DMS53 (cell line): ENCODE measurements around the gene CACNB4.
"Not testable (repeated sequence)": the region's sequence is repeated elsewhere in the genome, so short reads cannot be mapped to it uniquely, and the experiment has no call there.

Experiments
- DNase-seq: peaks from one replicate; lab custom pipeline; 2025; lab: John Stamatoyannopoulos, UW

CACNB4 gene

DNA sequence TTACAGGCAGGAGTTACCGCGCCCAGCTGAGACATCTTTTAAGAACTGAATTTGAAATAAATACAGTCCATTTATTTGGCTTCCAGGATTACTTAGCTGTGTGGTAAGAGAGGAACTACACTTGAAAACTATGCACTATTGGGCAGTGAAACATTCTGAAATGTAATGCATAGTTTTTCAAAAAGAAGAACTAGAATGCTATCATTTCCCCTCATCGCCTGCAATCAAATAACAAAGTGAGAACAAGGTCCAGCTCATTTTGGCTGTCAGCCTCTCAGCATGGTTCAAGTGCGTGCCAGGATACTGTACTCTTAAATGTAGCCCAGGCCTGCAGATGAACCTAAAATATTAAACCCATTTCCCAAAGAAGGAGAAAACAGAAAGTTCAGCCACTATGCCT lies 194.0 kb downstream of the CACNB4 start:
- DNase-seq: no peak

DNA sequence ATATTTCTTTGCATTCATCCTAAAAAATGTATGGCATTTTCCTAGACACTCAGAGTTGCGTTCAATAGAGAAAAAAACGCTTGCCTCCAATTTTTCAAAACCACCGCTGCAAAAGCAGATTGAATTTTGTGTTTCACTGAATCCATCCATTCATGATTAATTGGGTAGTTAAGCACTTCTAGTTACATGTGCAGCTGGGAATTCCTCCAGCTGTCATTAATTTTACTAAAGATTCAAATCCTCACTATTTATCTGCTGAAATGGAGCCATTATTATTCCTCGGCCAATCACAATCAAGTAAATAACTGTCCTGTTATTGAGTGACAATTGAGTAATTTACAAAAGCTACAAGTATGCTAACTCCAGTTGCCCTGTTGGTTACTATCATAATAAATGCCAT lies 194.8 kb downstream of the CACNB4 start:
- DNase-seq: no peak

DNA sequence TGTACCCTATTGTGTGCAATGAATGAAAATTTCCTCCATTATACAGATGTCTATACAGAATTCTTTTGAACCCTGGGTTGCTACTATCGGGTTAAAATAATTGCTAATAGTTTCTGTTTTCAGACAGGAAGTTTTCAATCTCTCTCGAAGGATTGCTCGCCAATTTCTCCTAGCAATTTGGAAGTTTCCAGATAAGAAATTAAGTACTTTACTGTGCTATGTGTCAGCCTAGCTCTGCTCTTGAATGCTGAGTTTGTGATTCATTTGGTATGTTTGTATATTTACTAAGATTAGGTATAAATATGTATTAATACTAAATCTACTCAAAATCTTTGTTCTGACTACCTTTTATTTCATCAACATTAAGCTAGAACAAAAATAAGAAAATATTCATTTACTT lies 196.0 kb downstream of the CACNB4 start:
- DNase-seq: no peak

DNA sequence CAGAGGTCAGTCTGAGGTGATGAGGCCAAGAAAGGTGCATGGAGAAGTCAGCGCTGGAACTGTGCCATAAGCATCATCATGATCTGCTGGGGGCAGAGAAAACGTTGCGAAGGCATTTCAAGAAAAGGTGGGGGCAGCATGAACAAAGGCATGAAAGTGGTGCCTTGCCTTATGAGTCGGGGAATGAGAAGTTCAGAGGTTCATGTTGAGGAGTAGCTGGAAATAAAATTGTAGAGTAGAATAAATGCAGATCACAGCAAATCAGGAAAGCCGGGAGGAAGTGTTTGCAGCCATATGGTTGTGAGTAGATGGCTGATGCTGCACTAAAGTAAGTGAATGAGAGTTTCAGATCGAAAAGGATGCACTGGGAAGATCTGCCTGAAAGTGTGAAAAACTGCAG lies 198.5 kb downstream of the CACNB4 start:
- DNase-seq: no peak

DNA sequence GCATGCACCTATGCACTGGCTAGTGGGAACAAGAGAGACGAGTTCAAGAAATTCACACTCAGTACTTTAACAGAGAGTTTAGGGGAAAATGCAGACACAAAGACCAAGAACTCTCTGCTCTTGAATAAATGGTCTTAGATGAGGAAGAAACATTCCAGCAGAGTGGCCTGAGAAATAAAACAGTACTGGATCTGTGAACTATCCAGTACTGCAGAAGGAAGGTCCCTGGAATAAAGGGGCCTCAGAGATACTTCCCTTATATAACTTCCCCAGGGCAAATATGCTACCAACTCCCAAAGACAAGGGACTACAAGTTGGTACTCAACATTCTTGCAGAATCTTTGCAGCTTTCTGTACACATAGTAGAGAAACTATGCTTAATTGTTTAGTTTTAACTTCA lies 199.7 kb downstream of the CACNB4 start:
- no peak for DNase-seq

DNA sequence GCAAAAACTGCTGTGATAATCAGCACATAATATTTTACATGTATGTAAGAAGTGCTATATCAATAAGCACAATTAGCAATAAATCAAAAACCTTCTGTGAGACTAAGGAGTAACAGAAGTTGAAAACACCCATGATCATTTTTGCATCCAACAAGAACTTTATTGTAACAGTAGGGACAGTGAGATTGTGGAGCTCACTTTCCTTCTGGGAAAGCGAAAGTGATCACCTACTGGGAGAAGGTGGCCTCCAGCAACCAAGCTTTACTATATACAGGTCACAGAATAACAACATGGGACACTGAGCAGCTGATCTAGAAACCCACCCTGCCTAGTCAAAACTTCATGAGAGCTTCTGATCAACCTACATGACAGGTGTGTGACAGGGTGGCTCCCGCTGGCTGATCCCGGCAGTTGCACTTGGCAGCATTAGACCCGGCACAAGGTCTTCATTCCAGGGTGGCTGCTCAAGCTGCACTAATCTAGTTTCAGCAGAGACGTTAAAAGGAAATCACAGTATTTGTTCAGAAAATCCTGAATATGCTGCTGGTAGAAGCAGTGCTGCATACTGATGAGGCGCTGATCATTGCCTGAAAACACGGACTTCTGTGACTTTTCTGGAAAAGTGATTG lies 207.2 kb downstream of the CACNB4 start:
- DNase-seq: no peak

DNA sequence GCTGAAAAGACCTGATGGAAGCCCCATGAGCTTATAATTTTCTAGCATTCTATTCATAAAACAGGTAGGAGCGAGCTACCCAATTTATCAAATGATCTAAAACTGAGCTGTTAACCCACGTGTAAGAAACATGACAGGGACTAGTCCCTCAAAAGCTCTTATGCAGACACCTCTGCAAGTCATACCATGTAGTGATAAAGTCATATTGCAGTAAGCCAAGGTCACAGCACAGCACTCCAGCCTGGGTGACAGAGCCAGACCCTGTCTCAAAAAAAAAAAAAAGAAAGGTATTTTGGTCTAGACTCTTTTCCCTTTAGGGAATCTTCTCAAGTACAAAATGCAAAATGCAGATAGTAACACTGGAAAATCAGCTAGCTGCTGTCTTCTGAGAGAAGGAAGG lies 211.7 kb downstream of the CACNB4 start:
- DNase-seq: no peak

DNA sequence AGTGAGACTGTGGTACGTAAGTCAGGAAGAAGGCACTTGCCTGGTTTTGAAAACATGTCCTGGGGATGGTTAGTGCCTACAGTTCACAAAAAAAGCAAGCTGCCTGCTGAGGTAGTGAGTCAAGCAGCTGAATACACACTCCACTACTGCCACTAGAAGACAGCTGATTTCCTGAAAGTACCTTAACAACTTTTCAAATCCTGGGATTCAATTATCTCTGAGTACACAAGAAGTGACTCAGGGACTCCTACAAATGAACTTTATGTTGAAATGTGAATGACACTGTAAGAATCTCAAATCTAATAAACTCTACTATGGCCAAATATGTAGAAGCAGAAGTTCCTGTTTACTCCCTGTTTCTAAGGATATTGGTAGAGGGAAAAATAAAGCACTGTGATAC lies 212.6 kb downstream of the CACNB4 start:
- DNase-seq: peak; percentile 79

DNA sequence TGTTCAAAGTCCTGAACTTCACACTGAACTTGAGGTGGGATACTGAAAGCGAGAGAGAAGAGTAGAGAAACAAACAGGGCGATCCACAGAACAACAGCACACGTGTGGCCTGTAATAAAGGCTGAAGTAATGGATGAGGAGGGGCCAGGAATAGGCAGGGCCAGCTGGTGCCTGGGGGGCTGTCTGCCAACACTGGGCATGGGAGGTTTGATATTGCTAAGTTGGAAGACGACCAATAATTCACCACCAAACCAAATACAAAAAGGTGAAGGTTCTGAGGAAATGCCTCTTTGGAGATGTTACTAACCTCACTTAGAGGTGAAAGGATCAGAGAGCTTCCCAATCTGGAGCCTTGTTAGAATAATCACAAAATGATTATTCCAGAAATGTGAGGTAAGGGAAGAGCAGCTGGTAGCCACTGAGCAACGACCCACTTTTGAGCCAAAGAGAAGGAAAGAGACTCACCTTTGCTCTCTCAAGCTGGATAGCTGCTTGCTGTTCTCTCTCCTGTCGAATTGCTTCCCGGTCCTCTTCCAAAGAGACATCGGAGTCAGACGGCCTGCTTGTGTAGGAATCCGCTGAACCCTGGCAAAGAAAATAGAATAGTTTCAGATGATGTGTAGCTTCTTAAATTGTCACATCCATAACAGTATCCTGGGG lies 215.9 kb downstream of the CACNB4 start:
- no peak for DNase-seq

DNA sequence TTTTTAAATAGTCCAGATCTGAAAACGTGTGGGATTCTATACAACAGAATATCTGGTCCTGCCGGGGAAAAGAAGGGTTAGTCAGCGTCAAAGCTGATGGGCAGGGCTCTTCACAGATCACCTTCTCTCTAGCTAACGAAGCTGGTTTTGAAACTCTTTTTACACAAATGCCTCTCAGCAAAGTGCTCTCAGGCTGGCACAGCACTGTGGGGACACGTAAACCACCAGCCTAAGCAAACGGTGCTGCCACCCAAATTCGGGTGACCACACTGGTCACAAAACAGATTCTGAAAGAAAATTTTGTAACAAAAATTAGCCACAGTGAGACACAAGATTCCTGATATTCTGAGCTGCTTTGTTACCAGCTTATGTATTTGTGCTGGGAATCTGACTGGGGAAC lies 217.5 kb downstream of the CACNB4 start:
- no peak for DNase-seq

DNA sequence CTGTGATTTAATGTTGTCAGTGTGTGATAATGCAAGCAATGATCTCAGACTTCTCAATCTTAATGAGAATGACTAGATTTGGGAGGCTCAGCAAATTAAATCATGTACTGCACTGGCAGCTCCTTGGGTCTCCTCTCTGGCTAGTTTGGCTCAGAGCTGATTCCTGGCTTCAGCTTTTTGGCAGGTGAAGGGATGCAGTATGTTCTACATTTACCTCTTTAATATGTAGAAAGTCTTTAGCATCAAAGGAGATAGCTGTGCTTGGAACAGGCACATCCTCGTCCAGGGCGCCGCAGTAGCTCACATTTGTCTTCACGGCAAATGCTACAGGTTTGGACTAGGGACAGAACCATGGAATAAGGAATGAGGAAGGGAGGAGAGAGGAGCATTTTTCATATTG lies 218.3 kb downstream of the CACNB4 start:
- no peak for DNase-seq

DNA sequence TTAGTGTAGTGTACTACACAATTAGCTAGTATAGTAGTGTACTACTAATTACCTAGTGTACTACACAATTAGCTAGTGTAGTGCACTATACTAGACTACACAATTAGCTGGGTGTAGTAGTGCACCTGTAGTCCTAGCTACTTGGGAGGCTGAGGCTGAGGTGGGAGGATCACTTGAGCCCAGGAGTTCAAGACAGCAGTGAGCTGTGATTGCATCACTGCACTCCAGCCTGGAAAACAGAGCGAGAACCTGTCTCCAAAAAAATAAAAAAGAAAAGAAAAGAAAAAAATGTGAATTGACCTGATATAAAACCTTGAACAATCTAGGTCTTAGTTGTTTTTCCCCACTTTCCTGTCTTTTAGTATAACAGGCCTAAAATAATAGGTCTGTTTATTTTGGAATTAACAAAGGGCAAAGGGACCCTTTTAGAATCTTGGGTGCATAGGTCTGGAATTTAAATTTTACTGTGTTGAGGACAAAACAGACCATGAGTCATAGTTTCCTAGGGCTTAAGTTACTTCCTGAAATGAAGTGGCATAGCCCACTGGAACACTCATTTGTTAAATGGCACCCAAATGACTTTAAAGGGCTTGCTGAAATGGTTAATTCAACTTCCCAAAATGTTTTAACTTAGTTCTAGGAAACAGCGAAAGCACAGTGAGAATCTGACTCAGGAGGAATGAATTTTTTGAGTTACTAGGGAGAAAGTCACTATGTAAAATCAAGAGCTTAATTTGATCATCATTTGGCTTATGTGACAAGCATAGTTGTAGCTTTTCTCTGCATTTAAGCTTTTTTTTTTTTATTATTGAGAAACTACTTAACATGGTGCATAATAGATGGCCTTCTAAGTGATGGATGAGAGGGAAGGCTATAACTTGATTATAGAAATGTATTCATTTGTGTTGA lies 219.9 kb downstream of the CACNB4 start:
- peak; percentile 50 for DNase-seq

DNA sequence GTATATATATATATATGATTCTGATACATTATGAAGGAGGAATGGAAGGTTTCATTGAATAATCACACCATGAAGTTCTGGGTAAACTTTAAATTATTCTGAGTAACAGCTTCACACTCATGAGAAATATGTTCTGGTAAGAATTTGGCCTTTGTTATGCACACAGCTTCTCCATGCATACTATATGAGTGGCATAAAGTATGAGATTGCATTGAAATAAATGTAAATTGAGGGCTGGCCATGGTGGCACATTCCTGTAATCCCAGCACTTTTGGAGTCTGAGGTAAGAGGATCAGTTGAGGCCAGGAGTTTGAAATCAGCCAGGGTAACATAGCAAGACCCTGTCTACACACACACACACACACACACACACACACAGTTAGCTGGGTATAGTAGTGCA lies 220.6 kb downstream of the CACNB4 start:
- DNase-seq: no peak

DNA sequence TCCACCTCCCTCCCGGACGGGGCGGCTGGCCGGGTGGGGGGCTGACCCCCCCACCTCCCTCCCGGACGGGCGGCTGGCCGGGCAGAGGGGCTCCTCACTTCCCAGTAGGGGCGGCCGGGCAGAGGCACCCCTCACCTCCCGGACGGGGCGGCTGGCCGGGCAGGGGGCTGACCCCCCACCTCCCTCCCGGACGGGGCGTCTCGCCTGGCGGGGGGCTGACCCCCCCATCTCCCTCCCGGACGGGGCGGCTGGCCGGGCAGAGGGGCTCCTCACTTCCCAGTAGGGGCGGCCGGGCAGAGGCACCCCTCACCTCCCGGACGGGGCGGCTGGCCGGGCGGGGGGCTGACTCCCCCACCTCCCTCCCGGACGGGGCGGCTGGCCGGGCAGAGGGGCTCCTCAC lies 223.2 kb downstream of the CACNB4 start:
- not testable (repeated sequence) for DNase-seq

DNA sequence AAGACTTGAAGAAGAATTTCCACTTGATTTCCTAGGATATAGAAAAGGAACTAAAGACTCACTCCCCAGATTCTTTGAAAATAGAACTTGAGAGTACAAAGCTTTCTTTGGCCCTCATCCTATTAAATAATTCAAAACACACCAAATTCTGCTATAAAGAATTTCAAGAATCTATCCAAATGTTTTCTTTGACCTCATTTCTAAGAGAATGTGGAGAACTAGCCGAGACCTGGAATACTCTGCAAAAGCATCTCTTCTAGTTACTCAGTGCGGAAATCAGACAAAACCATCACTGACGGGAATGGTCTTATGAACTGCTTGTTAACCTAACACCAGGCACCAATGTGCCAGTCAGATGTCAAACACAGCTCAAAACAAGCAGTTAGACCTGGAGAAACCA lies 226.4 kb downstream of the CACNB4 start:
- DNase-seq: no peak

DNA sequence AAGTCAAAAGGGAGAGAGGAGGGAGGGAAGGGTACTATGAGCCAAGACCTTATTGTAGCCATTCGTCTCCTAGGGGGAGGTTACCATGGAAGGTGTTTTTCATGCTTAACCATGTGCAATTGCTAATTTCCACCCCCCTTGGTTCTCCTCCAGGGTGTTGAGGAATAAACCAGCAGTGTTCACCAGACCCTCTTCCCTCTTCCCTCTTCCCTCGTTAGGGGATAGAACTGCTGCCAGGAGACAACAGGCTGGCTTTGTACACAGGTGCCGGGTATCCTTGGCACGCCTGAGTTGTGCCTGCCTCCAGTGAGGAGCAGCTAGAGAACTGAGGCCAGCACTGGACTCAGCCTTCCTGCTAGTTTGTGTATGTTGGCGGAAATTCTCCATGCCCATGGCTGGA lies 229.6 kb downstream of the CACNB4 start:
- no peak for DNase-seq

DNA sequence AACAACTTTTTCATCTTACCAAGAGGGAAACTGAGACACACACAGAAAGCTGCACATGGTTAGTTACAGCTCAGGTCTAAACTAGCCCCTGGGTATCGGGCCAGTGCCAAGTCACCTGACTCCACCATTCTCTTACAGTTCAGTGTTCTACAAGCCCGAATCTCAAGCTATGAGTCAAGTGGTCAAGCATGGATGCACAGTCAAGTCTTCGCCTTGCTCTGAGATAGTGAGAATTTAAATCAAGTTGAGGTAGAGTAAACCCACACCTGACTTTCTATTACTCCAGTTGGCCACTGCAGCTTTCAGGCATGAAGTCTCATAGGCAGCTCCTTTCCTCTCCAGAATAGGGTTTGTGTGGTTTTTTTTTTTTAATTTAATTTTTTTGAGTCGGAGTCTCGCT lies 236.1 kb downstream of the CACNB4 start:
- DNase-seq: peak; percentile 16

DNA sequence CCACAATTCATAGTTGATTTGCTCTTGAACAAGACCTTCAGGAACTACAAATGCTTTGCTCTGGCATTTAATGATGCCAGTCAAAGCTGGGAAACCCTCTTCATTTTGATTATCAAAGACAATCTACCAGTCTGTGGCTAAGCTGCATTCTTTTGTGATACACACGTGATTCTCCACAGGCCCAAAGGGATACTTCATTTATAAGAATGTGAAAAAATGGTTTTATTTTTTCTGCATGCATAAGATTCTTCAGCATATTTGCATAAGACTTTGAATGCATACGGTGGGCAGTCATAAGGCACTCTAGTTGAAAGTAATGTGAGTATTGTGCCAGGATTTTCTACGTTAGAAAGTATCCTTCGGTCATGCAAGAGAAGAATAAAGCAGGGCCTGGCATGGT lies 237.7 kb downstream of the CACNB4 start:
- DNase-seq: no peak

DNA sequence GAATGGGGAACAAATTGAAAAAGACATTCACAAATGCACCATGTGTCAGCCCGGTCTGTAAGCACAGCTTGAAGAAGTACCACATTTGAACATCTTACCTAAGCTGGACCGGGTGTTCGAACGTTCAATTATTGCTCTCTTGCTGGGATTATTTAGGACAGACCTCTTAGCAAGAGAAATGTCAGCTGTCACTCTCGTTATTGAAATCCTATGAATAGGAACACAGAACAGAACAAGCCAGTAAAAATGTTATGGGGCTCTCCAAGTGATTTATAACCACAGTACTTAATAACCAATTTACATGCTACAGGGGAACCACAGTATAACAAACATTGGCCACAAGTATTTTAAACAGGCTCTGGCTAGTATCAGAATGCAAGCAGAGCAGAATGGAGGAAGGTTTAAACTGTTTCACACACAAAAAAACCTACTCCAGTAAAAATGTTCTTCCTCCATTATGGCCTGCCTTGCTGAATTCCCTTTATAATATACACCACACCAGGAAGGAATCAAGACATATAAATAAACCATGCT lies 238.2 kb downstream of the CACNB4 start:
- DNase-seq: no peak

DNA sequence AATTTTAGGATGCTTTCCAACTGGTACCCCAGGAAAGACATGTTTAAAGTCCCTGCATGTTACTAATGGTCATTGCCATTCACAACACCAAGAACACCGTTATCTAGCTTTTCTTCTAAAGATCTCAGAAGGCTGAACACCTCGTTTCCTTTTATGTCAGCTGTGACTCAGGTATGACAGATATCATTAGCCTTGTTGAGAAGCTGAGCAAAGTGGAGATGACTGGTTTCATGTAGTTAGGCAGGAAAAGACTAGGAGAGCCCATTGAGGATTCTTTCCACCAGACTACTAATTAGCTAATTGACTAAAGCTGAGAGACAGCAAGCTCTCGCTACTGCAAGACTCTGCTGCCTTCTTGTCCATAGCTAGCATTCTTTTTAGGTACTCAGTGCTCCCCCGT lies 238.6 kb downstream of the CACNB4 start:
- DNase-seq: no peak

DNA sequence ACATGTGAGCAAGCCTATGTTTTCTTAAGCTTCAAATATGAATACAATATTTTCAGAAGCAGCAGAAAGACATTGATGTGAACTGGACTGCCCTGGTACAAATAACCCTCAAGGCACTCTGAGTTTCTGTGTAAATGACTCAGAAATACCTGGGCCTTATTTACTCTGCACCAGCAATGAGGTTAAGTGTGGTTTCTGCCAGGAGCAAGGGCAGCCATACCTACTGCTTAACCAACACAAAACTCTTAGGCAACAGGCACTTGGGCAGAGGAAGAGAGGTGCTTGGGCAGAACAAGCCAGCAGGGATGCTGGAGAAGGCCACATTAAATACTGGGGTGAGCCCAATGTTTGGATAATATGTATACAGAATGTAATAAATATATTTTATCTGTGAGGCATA lies 241.2 kb downstream of the CACNB4 start:
- DNase-seq: peak; percentile 32

DNA sequence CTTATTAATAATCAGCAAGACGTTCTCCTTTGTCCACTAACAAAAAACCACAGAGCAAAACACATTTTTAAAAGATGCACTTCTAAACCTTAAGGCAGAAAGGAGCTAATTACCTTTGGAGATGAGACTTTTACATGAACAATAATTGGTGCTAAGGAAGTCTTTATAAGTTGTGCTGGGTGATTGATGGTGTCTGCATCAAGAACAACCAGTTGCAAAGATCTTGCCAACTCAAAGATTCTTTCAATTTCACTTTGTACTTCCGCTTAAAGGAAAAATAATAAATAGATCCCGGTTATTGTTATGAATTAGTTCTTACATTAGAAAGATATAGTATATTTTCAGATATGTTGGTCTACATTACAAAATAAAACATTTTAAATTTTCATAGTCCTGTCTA lies 243.7 kb downstream of the CACNB4 start:
- no peak for DNase-seq
